ENCODE data around the gene VPS13A.
"Not testable (repeated sequence)": the region's sequence is repeated elsewhere in the genome, so short reads cannot be mapped to it uniquely, and the experiment has no call there.

Gene VPS13A

GRCh38 chr9:77304543-77304942 is 127.2 kb downstream of the VPS13A start:
- no peak for DNase-seq (ENCODE audit: low spot score)

GRCh38 chr9:77305622-77306400 is 128.5 kb downstream of the VPS13A start:
- DNase-seq (ENCODE audit: low spot score), result no peak

- no peak for DNase-seq (ENCODE audit: low spot score)
These were observed 129.8 kb downstream of the VPS13A start for GRCh38 chr9:77307166-77307565.

GRCh38 chr9:77316058-77316457 is 138.7 kb downstream of the VPS13A start:
- DNase-seq (ENCODE audit: low spot score), result no peak

- no peak for DNase-seq (ENCODE audit: low spot score)
These were observed 147.7 kb downstream of the VPS13A start for GRCh38 chr9:77325058-77325457.

GRCh38 chr9:77328102-77328501 is 150.8 kb downstream of the VPS13A start:
- no peak for DNase-seq (ENCODE audit: low spot score)

GRCh38 chr9:77370064-77370463 is 192.7 kb downstream of the VPS13A start:
- no peak for DNase-seq (ENCODE audit: low spot score)

GRCh38 chr9:77374266-77374665 is 196.9 kb downstream of the VPS13A start:
- DNase-seq (ENCODE audit: low spot score), result no peak

- DNase-seq (ENCODE audit: low spot score), result no peak
These were observed 198.7 kb downstream of the VPS13A start for GRCh38 chr9:77375956-77376532.

- no peak for DNase-seq (ENCODE audit: low spot score)
These were observed 207.1 kb downstream of the VPS13A start for GRCh38 chr9:77384406-77384805.

GRCh38 chr9:77386187-77386586 is 208.9 kb downstream of the VPS13A start:
- DNase-seq (ENCODE audit: low spot score), result no peak

GRCh38 chr9:77391834-77392233 is 214.5 kb downstream of the VPS13A start:
- no peak for DNase-seq (ENCODE audit: low spot score)

GRCh38 chr9:77392328-77392727 is 215.0 kb downstream of the VPS13A start:
- no peak for DNase-seq (ENCODE audit: low spot score)

- not testable (repeated sequence) for DNase-seq (ENCODE audit: low spot score)
These were observed 221.2 kb downstream of the VPS13A start for GRCh38 chr9:77398581-77398980.

GRCh38 chr9:77399964-77400363 is 222.6 kb downstream of the VPS13A start:
- DNase-seq (ENCODE audit: low spot score), result no peak

- no peak for DNase-seq (ENCODE audit: low spot score)
These were observed 225.0 kb downstream of the VPS13A start for GRCh38 chr9:77402286-77402685.

GRCh38 chr9:77403239-77403638 is 225.9 kb downstream of the VPS13A start:
- DNase-seq (ENCODE audit: low spot score), result no peak

GRCh38 chr9:77408521-77408920 is 231.2 kb downstream of the VPS13A start:
- DNase-seq (ENCODE audit: low spot score), result not testable (repeated sequence)

- DNase-seq (ENCODE audit: low spot score), result no peak
These were observed 240.2 kb downstream of the VPS13A start for GRCh38 chr9:77417566-77417965.

GRCh38 chr9:77418226-77418625 is 240.9 kb downstream of the VPS13A start:
- DNase-seq (ENCODE audit: low spot score), result no peak

GRCh38 chr9:77420641-77421040 is 243.3 kb downstream of the VPS13A start:
- DNase-seq (ENCODE audit: low spot score), result no peak

GRCh38 chr9:77421506-77422265 is 244.4 kb downstream of the VPS13A start:
- DNase-seq (ENCODE audit: low spot score), result no peak

- DNase-seq (ENCODE audit: low spot score), result no peak
These were observed 245.6 kb downstream of the VPS13A start for GRCh38 chr9:77422969-77423368.
